GM12872 (cell line): ENCODE measurements around the gene BORCS5.

ENCODE experiments used
- TF ChIP-seq, protein P1 (sequence below): IDR thresholded peaks from 3 replicates; pipeline ENCODE4 v1.5.1; 2011; ENCODE audit warnings: low read depth, mild to moderate bottlenecking, low read length, moderate library complexity; ENCODE audit not compliant: insufficient read depth

BORCS5 gene

DNA sequence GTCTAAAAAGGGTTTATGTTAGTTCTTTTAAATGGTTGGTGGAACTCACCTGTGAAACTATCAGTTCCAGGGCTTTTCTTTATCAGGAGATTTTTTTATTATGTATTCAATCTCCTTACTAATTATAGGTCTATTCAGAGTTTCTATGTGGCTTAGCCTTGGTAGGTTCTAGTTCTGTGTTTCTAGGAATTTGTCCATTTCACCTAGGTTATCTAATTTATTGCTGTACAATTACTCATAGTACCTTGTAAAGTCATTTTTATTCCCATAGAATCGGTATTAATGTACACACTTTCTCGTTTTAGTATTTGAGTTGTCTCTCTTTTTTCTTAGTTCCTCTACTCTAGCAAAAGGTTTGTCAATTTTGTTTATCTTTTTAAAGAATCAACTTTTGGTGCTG is 59.0 kb downstream of the BORCS5 start:
- TF ChIP-seq, protein P1, sequence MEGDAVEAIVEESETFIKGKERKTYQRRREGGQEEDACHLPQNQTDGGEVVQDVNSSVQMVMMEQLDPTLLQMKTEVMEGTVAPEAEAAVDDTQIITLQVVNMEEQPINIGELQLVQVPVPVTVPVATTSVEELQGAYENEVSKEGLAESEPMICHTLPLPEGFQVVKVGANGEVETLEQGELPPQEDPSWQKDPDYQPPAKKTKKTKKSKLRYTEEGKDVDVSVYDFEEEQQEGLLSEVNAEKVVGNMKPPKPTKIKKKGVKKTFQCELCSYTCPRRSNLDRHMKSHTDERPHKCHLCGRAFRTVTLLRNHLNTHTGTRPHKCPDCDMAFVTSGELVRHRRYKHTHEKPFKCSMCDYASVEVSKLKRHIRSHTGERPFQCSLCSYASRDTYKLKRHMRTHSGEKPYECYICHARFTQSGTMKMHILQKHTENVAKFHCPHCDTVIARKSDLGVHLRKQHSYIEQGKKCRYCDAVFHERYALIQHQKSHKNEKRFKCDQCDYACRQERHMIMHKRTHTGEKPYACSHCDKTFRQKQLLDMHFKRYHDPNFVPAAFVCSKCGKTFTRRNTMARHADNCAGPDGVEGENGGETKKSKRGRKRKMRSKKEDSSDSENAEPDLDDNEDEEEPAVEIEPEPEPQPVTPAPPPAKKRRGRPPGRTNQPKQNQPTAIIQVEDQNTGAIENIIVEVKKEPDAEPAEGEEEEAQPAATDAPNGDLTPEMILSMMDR, result no peak

DNA sequence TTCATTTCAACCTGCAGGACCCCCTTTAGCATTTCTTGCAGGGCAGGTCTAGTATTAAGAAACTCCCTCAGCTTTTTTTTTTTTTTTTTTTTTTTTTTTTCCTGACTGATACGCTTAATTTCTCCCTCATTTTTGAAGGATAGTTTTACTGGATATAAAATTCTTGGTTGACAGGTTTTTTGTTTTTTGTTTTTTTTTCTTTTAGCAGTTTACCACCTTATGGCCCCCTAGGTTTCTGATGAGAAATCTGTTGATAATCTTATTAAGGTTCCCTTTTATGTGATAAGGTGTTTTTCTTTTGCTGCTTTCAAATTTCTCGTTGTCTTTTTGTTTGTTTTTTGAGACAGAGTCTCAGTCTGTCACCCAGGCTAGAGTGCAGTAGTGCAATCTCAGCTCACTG is 66.5 kb downstream of the BORCS5 start:
- TF ChIP-seq, protein P1, result no peak

DNA sequence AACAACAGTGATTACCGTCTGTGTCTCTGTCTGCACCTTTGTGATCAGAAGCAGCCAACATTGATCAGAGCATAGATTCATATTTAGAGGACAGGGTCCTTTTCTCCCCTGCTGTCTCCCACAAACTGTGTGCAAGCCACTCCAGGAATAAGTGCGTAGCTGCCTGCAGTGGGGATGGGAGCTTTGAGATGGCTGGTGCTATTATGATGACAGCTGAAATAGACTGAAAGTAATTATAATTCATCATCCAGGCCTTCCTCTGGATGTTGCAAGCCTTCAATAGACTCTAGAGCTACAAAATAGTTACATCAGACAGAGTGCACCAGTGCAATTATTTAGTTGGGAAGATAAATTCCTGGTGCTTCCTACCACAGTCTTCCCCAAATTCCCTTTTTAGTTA is 68.1 kb downstream of the BORCS5 start:
- TF ChIP-seq, protein P1, result no peak

DNA sequence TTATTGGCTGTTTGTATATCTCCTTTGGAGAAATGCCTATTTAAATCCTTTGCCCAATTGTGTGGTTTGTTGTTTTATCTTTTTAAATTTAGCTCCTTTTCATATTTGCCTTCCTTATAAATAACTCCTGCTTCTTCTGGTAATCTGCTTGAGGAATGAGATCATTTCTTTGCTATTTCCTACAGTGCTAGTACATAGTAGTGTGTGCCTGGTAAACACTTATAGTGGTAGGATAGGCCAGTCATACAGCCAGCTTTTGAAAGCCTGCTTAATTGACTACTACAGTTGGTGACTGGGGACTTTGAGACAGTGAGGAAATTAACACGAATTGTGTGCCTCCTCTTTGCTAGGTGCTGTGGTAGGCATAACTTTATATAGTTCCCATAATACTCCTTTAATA is 68.7 kb downstream of the BORCS5 start:
- TF ChIP-seq, protein P1, result no peak

DNA sequence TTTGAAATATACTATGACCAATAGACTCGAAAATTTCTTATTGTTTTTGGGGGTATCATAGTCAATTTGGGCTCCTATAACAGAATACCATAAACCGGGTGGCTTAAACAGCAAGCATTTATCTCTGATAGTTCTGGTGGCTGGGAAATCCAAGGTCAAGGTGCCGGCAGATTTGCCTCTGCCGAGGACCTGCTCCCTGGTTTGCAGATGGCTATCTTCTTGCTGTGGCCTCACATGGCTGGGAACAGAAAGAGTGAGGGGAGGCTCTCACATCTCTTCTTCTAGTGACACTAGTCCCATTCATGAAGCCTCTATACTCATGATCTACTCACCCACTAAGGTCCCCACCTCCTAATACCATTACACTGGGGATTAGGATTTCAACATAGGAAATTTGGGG is 70.7 kb downstream of the BORCS5 start:
- TF ChIP-seq, protein P1, result no peak

DNA sequence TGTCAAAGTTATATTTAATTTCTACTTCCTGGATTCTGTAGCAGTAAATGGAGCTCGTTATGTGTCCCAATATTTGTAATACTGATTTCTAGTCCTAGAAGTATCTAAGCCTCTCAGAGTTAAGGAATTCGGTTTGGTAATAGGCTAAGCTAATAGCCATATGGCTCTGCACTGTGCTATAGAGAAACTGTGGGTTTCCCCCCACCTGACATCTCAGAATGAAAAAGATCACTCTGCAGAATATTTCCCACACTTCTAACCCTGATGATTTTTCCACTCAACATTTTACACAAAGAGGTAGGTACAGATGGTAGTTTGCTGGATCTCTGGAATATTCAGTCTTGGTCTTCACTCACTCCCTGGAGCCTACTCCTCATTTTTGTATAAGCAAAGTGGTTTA is 71.2 kb downstream of the BORCS5 start:
- TF ChIP-seq, protein P1, result no peak

DNA sequence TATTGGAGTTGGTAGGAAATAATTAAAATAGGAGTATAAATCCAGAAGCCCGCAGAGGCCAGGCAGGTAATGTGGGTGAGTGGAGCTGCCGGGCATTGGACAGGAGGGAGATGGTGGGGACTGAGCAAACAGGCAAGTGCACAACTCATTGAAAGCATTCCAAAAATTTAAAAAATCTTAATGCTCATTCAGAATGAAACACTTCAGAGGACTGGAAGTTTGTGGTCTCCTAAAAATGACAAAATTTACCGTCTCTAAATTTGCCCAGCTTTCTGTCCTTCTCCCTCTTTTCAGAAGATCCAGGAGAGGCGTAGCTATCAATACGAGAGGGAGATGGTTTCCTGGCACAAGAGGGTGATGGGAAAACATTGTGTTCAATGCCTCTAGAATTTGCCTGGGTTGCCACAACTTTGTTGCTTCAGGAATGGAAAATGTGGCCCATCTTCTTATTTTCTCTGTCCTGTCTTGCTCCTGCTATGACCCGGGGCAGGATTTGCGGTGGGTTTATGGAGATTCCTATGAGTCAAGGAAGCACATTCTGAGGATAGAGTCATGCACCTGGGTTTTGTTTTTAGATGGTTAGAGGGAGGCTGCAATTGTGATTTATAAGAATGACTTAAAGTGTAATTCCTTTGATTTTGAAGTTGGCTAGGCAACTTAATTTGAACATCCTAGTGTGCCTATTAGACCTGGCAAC is 72.2 kb downstream of the BORCS5 start:
- TF ChIP-seq, protein P1, result no peak
